ENCODE results near the gene DNAH2.

The DNAH2 gene

GRCh38 chr17:7727886-7728285 is 10.3 kb downstream of the DNAH2 start:
- DNase-seq, result no peak

GRCh38 chr17:7729816-7730215 is 12.3 kb downstream of the DNAH2 start:
- DNase-seq, result no peak

GRCh38 chr17:7732981-7733539 is 15.5 kb downstream of the DNAH2 start:
- DNase-seq, result no peak

GRCh38 chr17:7737601-7738000 is 20.1 kb downstream of the DNAH2 start:
- DNase-seq, result no peak

GRCh38 chr17:7739746-7740145 is 22.2 kb downstream of the DNAH2 start:
- DNase-seq, result no peak

- no peak for DNase-seq
Observed at GRCh38 chr17:7740481-7741001, 23.0 kb downstream of the DNAH2 start.

- DNase-seq, result no peak
Observed at GRCh38 chr17:7742729-7743128, 25.2 kb downstream of the DNAH2 start.

- DNase-seq, result no peak
Observed at GRCh38 chr17:7744416-7744815, 26.9 kb downstream of the DNAH2 start.

- no peak for DNase-seq
Observed at GRCh38 chr17:7745748-7746470, 28.4 kb downstream of the DNAH2 start.

- DNase-seq, result no peak
Observed at GRCh38 chr17:7747635-7748071, 30.1 kb downstream of the DNAH2 start.

GRCh38 chr17:7748076-7748775 is 30.7 kb downstream of the DNAH2 start:
- no peak for DNase-seq

- DNase-seq, result no peak
Observed at GRCh38 chr17:7750321-7750821, 32.8 kb downstream of the DNAH2 start.

- no peak for DNase-seq
Observed at GRCh38 chr17:7754656-7755055, 37.1 kb downstream of the DNAH2 start.

GRCh38 chr17:7755095-7755890 is 37.7 kb downstream of the DNAH2 start:
- DNase-seq, result no peak

GRCh38 chr17:7756968-7757367 is 39.4 kb downstream of the DNAH2 start:
- no peak for DNase-seq

GRCh38 chr17:7763919-7764318 is 46.4 kb downstream of the DNAH2 start:
- no peak for DNase-seq

- no peak for DNase-seq
Observed at GRCh38 chr17:7767004-7767403, 49.5 kb downstream of the DNAH2 start.

GRCh38 chr17:7767405-7768021 is 50.0 kb downstream of the DNAH2 start:
- DNase-seq, result no peak

- no peak for DNase-seq
Observed at GRCh38 chr17:7769854-7770253, 52.3 kb downstream of the DNAH2 start.

- DNase-seq, result no peak
Observed at GRCh38 chr17:7774055-7774521, 56.5 kb downstream of the DNAH2 start.

- no peak for DNase-seq
Observed at GRCh38 chr17:7775051-7775450, 57.5 kb downstream of the DNAH2 start.

GRCh38 chr17:7777017-7777416 is 59.5 kb downstream of the DNAH2 start:
- DNase-seq, result no peak
